HEK293 (cell line): ENCODE results near the gene PLEKHG4B.

ENCODE experiments used
- GLIS2 ChIP-seq: fragments of 450-650 bp; formaldehyde crosslinking; IDR thresholded peaks from 2 replicates; pipeline ENCODE4 v1.5.1; 2016; ENCODE audit warnings: missing biosample characterization, missing genetic modification characterization
- RBAK ChIP-seq: fragments of 450-650 bp; formaldehyde crosslinking; IDR thresholded peaks from 2 replicates; pipeline ENCODE4 v1.5.1; 2016; ENCODE audit warnings: missing biosample characterization, missing genetic modification characterization
- REST ChIP-seq: fragments of 450-650 bp; formaldehyde crosslinking; IDR thresholded peaks from 2 replicates; pipeline ENCODE4 v1.5.1; 2016; ENCODE audit warnings: missing biosample characterization, missing genetic modification characterization
- ZBTB44 ChIP-seq: fragments of 450-650 bp; IDR thresholded peaks from 2 replicates; pipeline ENCODE4 v1.5.1; 2018; ENCODE audit warnings: missing biosample characterization, mild to moderate bottlenecking, missing genetic modification characterization
- ZEB2 ChIP-seq: fragments of 450-650 bp; formaldehyde crosslinking; IDR thresholded peaks from 2 replicates; pipeline ENCODE4 v1.5.1; 2016; ENCODE audit warnings: missing biosample characterization, missing genetic modification characterization
- ZNF24 ChIP-seq: fragments of 450-650 bp; formaldehyde crosslinking; IDR thresholded peaks from 2 replicates; pipeline ENCODE4 v1.5.1; 2016; ENCODE audit warnings: missing biosample characterization, missing genetic modification characterization
- ZNF558 ChIP-seq: fragments of 450-650 bp; formaldehyde crosslinking; IDR thresholded peaks from 2 replicates; pipeline ENCODE4 v1.5.1; 2016; ENCODE audit warnings: missing biosample characterization, missing genetic modification characterization
- ZNF701 ChIP-seq: fragments of 450-650 bp; formaldehyde crosslinking; IDR thresholded peaks from 2 replicates; pipeline ENCODE4 v1.5.1; 2016; ENCODE audit warnings: missing biosample characterization, missing genetic modification characterization
- ZNF776 ChIP-seq: fragments of 450-650 bp; formaldehyde crosslinking; IDR thresholded peaks from 2 replicates; pipeline ENCODE4 v1.5.0; 2017; ENCODE audit warnings: missing biosample characterization, missing genetic modification characterization, borderline replicate concordance
- TF ChIP-seq, protein P1 (sequence below): fragments of 450-650 bp; formaldehyde crosslinking; IDR thresholded peaks from 2 replicates; pipeline ENCODE4 v1.5.1; 2016; ENCODE audit warnings: missing biosample characterization, missing genetic modification characterization

DNA sequence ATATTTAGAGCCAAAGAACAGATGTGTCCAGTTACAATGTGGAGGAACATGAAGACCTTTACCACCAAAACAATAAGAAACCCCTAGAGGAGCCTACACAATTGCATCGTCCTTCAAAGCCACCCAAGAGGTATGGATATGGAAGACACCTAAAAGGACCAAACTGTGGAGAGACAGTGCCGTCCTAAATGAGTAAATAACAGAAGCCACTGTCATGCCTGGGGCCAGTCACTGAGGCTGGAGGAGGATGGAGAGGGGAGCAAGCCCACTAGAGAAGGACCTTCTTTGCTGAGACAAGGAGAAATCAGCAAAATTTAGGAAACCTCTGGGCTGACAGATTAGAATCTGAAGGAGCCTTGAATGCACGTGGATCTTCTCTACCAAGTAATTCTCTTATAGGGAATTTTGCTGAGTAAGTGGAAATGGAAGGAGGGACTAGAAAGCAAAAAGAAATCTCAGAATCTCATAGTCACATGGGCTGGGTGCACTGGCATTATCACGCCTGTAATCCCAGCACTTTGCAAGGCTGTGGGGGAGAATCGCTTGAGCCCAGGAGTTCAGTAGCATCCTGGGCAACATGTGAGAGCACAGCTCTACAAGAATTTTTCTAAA is 27.6 kb downstream of the PLEKHG4B start:
- TF ChIP-seq ZNF558 (tag by site-specific recombination) = no peak
- TF ChIP-seq, protein P1, sequence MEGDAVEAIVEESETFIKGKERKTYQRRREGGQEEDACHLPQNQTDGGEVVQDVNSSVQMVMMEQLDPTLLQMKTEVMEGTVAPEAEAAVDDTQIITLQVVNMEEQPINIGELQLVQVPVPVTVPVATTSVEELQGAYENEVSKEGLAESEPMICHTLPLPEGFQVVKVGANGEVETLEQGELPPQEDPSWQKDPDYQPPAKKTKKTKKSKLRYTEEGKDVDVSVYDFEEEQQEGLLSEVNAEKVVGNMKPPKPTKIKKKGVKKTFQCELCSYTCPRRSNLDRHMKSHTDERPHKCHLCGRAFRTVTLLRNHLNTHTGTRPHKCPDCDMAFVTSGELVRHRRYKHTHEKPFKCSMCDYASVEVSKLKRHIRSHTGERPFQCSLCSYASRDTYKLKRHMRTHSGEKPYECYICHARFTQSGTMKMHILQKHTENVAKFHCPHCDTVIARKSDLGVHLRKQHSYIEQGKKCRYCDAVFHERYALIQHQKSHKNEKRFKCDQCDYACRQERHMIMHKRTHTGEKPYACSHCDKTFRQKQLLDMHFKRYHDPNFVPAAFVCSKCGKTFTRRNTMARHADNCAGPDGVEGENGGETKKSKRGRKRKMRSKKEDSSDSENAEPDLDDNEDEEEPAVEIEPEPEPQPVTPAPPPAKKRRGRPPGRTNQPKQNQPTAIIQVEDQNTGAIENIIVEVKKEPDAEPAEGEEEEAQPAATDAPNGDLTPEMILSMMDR (tag by site-specific recombination) = no peak
- no peak for TF ChIP-seq ZNF24 (tag by site-specific recombination)
- TF ChIP-seq ZBTB44 (tag by site-specific recombination) = no peak
- TF ChIP-seq REST = no peak
- TF ChIP-seq ZNF701 (tag by site-specific recombination) = no peak
- no peak for TF ChIP-seq ZNF776 (tag by site-specific recombination)
- TF ChIP-seq ZEB2 = no peak
- no peak for TF ChIP-seq RBAK (tag by site-specific recombination)
- no peak for TF ChIP-seq GLIS2
